ENCODE data around the gene PSMA1.

PSMA1 gene

GRCh38 chr11:14529951-14530350 is 9.8 kb upstream of the PSMA1 start:
- DNase-seq (ENCODE audit: low spot score): no peak

GRCh38 chr11:14529321-14529720 is 9.1 kb upstream of the PSMA1 start:
- DNase-seq (ENCODE audit: low spot score): no peak

- no peak for DNase-seq (ENCODE audit: low spot score)
These were observed 2.6 kb upstream of the PSMA1 start for GRCh38 chr11:14522801-14523200.

GRCh38 chr11:14522245-14522644 is 2.1 kb upstream of the PSMA1 start:
- no peak for DNase-seq (ENCODE audit: low spot score)

DNA sequence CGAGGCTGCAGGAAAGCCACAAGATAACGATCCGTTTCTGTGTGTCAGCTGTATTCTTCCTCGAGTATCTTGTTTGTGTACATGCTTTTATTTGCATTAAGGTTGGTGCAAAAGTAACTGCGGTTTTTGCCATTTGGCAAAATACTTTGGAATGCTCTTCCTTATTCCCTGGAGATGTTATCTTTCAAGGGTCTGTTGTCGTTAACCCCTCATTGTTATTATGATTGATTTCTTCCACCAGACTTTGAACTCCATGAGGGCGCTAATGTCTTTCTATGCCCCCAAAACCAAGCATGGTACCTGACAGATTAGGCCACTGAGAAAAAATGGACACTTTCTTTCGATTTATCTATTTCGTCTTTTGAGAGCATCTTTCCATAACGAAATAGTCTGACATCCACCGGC is 563 bp upstream of the PSMA1 start:
- DNase-seq (ENCODE audit: low spot score): no peak

- no peak for DNase-seq (ENCODE audit: low spot score)
These were observed 629 bp downstream of the PSMA1 start for GRCh38 chr11:14519597-14519916.

- no peak for DNase-seq (ENCODE audit: low spot score)
These were observed 1.4 kb downstream of the PSMA1 start for GRCh38 chr11:14518820-14519219.

- no peak for DNase-seq (ENCODE audit: low spot score)
These were observed 6.4 kb downstream of the PSMA1 start for GRCh38 chr11:14513800-14514199.

DNA sequence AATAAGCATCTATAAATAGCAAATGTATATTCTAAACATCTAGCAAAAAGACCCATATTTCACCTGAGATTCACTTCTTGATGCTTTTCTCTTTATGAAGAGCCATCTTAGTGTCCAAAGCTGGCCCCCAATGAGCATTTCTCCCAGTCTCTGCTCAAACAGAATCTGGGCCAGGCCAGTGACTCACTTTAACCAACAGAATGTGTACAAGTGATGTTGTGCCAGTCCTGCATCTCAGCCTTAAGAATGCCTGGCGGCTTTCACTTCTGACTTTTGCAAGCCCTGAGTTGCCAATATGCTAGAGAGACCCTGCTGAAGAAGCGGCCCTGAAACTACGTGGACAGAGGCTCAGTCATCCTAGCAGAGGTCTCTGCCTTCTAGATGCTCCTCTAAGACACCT is 13.7 kb downstream of the PSMA1 start:
- DNase-seq (ENCODE audit: low spot score): no peak

- DNase-seq (ENCODE audit: low spot score): no peak
These were observed 17.2 kb downstream of the PSMA1 start for GRCh38 chr11:14503023-14503422.

DNA sequence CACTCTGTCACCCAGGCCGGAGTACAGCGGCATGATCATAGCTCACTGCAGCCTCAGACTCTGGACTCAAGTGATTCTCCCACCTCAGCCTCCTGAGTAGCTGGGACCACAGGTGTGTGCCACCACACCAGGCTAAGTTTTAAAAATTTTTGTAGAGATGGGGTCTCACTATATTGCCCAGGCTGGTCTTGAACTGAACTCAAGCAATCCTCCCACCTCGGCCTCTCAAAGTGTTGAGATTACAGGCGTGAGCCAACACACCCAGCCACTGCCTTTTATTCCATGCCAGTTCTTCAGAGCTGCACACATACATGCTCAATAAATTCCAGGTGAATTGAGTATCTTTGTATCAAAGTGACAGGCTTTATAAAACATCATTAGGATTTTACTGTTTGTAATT is 18.1 kb downstream of the PSMA1 start:
- no peak for DNase-seq (ENCODE audit: low spot score)

DNA sequence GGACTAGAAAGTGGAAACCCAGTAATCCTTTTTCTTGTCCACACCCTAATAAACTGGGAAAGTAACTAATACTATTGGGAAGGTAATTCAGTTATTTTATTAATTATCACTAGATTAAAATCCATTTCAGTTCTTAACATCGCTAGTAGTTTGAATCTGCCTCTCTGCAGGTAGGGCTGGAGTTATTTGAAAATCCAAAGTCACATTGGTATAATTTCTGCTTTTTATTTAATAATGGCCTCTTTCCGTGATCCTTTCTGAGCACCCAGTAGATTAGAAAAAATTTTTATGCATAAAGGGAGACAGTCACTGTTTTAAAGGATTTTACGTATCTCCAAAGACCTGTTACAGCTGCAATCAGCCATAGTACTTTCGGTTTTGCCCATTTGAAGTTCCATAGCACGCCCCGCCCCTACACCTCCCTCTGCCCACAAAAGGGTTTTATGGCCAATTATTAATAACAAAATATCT is 20.0 kb downstream of the PSMA1 start:
- peak; percentile 64 for DNase-seq (ENCODE audit: low spot score)

DNA sequence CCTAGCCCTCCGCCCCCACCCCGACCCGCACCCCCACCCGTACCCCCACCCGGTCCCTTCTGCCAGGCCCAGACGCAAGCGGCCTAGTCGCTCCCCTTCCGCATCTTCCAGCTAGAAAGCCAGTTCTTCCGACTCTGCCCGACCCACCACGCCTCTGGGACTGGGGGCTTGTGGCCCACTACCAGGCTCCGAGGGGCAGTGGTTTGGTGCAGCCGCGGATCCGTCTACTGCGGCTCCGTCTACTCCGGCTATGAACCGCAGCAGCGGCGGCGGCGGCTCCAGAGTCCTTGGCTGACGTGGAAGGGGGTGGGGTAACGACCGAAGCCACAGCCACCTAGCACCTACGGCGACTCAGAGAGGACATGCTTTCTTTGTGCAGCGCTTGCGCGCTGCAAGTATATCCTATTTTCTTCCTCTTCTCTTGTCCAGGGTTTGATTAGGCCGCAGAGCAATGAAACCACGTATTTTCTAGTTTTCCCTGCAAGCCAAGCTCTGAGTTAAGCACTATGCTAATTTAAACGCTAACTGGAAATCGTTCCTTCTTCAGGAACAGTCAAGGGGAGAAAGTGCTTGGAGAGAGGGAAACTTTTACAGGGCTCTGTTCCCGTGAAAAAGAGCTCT is 20.5 kb downstream of the PSMA1 start, which contains the start of gene COPB1:
Gene COPB1, minus strand, starts transcription at position 252 of the 621 bp plus-strand sequence. CDS start 883 bp downstream, outside the sequence.
- peak; percentile 95 for DNase-seq (ENCODE audit: low spot score)

DNA sequence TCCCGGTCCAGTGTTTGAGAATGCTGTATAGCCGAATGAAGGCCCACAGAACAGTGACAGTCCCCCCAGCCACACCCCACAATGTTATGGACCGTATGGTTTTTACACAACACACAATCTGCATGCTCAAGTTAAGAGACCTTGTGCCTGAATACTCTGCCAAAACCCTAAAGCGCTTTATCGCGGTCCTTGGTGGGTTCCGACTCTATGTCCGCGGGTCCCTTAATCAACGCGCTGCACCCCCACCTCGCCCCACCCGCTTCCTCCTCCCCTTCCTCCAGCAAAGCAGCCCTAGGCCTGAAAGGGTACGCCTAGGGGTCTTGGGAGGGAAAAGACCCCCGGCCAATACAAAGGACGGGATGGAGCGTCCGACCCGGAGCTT is 21.0 kb downstream of the PSMA1 start:
- DNase-seq (ENCODE audit: low spot score): peak; percentile 19

- DNase-seq (ENCODE audit: low spot score): no peak
These were observed 39.5 kb downstream of the PSMA1 start for GRCh38 chr11:14480716-14481115.

DNA sequence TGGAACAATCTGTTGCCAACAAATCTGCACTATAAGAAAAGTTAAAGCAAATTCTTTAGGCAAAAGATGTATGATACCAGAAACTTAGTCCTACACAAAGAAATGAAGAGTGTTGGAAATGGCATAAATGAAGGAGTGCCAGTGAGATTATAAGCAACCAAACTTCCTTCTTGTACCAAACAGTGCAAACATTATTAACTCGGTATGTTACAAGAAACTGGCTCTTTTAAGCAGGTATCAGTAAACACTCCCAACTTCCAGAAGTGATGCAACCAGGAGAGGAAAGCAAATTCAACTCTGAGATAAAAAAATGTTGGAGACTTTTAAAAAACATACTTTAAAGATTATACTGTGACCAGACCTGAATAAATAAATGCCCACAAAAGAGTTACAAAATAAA is 49.1 kb downstream of the PSMA1 start:
- DNase-seq (ENCODE audit: low spot score): no peak

- no peak for DNase-seq (ENCODE audit: low spot score)
These were observed 56.6 kb downstream of the PSMA1 start for GRCh38 chr11:14463623-14464022.

DNA sequence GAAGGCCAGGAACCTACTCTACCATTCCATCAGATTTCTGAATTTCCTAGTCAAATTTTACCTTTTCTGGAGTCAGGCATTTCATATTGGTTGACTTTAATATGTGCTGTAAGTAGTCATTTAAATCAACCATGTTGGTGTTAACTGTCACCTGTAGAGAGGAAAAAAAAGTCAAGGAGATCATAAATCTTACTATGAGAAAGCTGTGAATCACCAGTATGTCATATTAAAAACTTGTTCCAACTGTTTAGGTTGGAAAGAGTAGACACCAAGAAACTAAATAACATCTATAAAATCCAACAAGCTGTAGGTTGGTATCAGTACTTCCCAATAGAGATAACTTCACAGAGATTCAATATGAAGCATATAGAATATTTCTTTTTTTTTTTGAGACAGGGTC is 60.0 kb downstream of the PSMA1 start:
- DNase-seq (ENCODE audit: low spot score): no peak

DNA sequence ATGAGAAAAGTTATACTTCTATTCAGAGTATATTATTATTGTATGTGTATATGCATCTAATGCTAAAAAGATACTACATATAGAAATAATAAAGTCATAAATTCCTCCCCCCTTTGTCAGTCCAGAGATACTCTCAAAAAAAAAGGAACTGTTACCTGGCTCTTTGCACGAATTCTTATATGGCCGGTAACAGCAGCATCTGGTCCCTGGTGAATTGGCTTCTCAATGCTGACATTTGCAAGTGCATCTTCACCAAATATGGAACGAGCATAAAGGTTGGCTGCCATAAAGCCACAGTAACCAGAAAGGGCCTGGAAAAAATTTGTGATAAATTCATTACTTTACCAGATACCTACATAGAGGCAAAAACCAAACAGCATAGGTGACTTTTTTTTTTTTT is 61.8 kb downstream of the PSMA1 start:
- no peak for DNase-seq (ENCODE audit: low spot score)

- peak; percentile 7 for DNase-seq (ENCODE audit: low spot score)
These were observed 64.3 kb downstream of the PSMA1 start for GRCh38 chr11:14455648-14456430.

Measured in pons (tissue), 1 donor.